Measurements from ENCODE around the gene GPBP1. TPM values are rescaled to one million over a fixed set of nuclear protein-coding genes. Genes with fewer than 3 reads are reported as not detected.

GPBP1 gene
- total RNA-seq, 1 donor = 22.1 TPM

Small RNA genes within 50 kb of the gene (small RNA-seq; reads per million reads assigned to genes)
- gene RF00019 = not detected

Other genes with a start within 250 kb of the GPBP1 start
- 11.0 TPM for gene MIER3, start 221.9 kb upstream of the GPBP1 start, total RNA-seq

Data from hematopoietic multipotent progenitor cell (in vitro differentiated cells).